ENCODE results near the gene PPM1H.
"Not testable (repeated sequence)": the region's sequence is repeated elsewhere in the genome, so short reads cannot be mapped to it uniquely, and the experiment has no call there.

Gene PPM1H

DNA sequence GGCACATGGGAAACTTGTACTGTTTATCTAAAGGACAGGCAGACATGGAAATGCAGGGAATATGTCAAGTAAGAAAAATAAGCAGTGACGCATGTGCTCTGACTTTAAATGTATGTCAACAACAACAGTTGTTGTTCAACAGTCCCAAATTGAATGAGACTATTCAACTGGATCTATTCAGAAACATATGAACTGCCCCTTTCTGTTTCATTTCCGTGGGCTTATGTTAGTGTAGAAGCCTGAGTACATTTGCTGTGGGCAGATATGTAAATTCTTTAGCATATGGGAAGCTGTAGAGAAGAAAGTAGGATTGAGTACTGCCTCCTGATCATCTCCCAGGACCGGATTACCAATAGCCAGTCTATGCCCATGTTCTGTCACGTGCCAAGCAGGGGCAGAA is 7.4 kb upstream of the PPM1H start:
- DNase-seq: not testable (repeated sequence)

DNA sequence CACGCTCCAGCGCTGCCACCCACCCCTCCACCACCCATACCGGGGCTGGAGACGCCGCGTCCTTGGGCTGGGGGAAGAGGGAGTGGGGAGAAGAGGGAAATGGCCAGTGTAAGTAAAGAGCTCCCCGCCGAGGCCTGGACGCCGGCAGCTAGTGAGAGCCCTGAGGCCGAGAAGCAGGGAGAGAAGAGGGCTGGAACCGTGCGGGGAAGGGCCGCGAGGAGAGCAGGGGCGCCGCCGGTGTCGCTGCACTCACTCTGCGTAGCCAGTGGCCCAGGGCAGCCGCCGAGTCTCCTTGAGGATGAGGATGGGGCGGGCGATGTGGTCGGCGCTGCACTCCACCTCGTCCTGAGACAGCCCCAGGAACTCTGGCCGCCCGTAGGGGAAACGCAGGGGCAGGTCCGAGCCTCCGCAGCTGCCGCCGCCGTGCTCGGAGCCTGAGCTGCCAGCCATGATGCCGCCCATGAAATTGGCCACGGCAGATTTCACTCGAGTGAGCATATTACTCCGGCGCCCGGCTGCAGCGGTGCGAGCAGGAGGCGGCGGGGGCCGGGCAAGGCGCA is 631 bp downstream of the PPM1H start:
- no peak for DNase-seq

DNA sequence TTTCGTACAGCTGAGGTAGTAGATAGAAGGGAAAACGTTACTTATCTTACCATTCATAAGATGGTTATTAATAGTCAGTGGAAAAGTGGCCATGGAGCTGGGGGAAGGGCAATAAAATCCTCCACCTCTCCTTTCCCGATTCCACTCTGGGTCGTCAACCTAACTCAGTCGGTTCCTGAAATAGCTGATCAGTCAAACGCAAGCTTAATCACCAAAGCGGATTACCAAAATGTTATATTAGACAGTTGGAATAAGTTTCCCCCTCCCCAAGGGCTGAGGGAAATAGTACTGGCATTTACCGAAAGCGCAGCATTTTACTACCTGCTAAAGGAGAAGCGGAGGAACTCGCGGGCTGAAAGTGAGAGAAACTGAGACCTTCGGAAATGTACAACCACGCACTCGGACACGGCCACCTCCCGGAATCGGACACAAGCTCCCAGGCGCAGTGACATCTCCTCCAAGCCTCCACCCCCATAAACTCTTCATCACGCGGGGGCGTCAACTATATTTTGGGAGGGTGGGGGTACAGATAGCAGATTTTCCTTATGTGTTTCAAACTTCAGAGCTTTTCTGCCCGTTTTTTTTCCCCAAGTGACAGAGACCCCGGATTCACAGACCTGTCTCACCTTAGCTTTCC is 1.2 kb downstream of the PPM1H start:
- DNase-seq: no peak

DNA sequence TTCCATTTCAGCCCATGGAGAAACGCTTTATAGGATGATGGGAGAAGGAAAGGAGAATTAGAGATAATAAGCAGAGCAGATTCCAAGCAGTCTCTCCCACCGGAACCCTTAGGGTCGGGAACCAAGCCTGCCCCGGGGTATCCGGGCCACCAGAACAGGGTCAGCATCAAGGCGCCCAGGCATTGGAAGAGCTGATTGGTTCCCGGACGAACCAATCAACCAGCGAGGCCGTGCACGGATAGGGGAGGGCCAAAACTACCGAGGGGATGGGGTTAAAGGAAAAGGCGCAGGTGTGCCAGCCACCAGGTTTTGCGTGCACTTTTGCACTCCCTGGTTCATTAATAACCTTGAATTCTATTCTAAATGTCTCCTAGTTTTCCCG is 1.7 kb downstream of the PPM1H start:
- peak; percentile 86 for DNase-seq

DNA sequence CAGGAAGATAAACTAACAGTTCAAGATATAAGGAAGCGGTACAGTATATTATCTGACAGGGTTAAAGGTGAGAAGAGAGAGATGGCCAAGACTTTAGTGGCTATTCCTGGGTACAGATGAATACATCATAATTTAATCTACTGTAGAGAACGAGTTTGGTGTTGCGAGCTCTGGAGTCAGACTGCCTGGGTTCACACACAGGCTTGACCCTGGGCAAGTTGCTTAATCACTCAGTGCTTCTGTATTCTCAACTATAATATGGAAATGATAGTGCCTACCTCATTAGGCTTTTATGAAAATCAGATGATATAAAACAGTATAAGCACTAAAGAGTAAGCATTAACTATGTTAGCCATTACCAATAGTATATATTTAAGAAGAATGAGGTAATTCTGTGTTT is 3.5 kb downstream of the PPM1H start:
- DNase-seq: no peak

DNA sequence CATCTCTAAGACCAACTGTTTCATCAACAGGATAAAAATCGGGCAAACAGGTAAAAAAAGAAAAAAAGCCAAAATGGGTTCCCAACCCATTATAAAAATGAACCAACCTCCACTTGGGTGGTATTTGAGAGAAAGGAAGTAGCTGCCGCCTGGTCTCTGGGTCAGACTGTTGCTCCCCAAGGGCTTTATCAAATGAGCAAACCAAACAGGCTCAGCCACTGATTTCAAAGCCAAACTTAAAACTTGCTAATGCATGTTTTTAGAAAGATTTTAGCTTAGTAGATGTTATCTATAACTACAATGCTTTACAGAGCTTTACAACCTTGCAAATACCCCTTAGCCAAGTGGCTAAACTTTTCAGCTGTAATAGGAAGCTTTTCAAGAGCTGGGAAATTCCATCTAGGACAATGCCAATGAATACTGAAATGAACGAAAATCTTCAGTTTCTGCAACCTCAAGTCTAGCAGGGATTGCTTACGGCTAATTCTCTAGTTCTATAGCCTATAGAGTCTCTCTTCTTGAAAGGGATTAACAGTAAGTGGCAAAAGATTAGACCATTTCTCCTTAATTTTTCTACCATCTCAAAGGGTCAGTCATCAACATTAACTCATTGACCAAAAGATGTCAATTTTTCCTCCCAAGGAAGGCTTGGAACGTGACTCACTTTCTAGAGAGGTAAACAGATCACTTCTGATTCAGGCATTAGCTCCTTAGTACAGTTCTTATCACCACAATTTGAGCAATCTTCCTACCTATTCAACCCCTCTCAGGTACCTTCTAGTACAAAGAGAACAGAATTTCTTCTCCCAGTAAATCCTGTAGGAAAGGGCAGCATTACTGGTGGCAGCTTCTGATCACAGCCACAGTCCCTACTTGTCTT is 4.2 kb downstream of the PPM1H start:
- DNase-seq: no peak

DNA sequence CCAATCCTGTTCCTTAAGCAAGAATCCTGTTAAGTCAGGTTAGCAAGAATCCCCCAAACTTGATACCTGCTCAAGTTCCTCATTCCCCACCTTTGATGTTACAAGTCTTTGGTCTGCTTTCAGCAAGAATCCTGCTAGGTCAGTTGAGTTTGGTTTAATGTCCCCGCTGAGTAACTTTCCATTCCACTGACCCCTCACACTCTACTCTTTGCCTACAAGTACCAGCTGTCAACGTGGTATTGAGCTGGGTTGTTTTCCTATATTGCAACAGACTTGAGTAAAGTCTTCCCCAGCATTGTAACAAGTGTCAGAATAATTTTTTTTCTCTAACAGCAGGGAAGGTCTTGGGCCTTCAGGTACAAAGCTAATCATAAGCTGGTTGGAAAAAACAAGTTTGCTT is 6.3 kb downstream of the PPM1H start:
- no peak for DNase-seq

DNA sequence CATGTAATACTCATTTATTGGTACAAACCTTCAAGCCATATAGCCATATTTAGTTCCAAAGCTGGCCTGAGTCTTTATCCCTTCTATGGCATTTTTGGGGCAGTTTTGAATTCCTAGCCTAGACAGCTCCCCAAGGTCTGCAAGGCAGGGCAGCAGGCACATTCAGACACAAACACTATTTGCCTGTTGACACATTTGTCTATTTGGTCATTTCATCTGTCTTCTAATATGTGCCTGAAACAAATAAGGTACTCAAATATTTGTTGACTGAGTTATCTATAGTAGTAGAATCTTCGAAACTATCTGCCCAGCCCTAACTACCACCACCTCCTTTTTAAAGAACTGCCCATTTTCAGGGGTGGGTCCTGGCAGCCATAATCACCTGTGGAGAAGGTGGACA is 9.3 kb downstream of the PPM1H start:
- no peak for DNase-seq

DNA sequence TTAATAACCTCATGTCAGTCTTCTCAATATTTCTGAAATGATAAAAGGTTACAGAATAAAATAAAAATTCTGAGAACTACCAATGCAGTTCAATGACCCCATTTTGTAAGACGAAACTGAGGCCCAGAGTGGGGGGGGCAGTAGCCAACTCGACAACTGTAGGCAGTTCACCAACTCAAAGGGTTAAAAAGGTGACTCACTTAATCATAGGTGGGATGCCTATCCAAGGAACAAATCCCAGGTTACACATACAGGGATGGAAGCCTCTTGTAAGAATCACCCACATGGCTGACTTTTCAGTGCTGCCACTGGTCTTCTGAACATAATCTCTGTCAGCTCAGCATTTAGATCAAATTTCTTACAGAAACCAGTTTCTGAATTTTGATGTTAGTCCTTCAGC is 10.9 kb downstream of the PPM1H start:
- DNase-seq: no peak

DNA sequence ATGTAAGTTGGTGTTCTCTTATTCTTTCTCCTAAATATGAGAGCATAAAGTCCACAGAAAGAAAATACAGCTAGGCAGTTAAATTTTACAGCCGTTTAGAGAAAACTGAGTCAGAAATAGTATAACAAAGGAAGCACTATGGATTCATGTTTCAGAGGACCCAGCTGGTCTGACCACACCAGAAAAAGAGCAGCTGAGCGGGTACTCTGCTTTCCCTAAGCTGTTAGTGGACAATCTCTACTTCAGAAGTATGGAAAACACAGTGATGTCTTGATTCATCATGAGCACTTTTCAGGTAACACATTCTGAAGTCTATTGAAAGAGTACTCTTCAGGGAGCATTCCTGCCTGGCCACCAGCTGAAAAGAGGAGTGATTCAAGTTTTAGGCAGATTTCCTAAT is 12.4 kb downstream of the PPM1H start:
- no peak for DNase-seq

DNA sequence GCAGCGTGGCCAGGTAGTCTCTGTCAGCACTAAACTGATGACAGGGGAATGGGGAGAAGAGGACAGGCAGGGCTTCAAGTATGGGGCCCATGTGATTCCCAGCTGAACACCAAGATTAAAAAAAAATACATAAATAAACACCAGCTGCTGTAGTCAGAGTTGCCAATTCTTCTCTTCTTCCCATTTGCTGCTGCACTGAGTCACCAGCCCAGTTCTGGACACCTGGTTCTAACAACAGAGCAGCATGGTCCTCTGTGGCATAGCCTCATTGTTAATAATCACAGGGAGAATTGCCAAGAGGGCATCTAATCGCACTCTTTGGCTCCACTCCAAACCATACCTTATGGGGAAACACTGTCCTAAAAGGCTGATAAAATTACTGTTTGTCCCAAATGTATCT is 15.1 kb downstream of the PPM1H start:
- DNase-seq: peak; percentile 90

DNA sequence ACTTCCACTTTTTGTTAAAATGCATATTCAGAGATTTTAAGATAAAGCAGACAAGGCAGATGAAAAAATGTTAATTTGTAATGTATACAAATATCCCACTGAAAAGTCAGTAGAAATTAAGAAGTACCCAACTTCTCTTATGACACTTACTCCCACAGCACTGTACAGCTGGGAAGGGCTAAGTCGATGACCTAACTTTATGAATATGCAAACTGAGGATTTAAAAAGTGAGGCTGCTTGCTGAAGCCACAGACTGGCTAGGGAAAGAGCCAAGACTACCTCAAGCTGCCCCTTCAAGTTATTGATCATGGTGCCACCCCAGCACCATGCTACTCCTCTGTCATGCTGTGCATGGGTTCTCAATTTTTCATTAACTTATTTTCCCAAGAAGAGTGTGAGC is 17.0 kb downstream of the PPM1H start:
- DNase-seq: no peak

DNA sequence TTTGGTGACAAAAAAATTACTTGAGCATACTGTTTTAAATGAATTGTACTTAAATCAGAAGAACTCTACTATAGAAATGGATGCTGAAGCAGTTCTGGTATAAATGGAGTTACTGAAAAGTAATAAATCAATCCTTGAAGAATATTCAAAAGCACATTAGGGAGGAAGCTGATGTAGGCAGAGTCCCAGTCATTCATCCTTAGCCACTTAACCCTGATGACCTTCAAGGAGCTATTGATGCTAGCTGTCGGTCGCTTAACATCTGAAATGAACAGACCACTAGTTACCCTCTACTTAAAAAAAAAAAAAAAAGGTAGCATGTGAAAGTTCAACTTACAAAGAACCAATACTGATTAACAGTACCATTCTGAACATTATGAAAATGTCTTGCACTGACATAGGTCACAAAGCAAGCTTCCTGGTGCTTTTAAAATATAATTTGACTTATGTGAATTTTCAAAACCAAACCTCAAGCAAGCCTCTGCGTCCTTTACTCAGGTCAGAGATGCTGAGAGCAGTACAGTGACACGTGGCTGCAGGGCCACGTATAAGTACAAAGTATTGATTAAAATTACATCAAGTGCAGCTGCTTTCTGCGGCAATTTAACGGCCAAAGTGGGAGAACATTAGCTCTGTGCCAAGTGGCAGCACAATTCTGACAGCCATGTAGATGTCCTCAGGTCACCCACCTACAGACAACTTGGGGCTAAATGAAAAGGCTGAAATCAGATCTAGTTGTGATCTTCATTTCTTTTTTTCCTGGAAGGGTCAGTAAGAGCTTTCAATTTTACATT is 18.1 kb downstream of the PPM1H start:
- DNase-seq: peak; percentile 63

DNA sequence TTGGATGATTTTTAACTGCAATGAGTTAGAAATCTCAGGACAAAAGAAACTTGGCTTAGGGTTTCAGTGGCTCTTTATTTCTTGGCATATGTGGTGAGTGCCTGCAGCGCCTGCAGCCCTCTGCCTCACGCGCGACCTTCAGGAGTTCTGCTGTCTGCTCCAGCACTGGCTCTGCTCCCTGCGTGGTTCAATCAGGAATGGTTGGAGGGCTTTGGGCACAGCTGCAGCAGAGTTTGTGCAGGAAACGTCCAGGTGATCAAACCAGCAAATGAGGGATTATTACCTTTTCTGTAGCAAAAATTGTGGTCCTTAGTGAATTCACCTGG is 19.8 kb downstream of the PPM1H start:
- no peak for DNase-seq

DNA sequence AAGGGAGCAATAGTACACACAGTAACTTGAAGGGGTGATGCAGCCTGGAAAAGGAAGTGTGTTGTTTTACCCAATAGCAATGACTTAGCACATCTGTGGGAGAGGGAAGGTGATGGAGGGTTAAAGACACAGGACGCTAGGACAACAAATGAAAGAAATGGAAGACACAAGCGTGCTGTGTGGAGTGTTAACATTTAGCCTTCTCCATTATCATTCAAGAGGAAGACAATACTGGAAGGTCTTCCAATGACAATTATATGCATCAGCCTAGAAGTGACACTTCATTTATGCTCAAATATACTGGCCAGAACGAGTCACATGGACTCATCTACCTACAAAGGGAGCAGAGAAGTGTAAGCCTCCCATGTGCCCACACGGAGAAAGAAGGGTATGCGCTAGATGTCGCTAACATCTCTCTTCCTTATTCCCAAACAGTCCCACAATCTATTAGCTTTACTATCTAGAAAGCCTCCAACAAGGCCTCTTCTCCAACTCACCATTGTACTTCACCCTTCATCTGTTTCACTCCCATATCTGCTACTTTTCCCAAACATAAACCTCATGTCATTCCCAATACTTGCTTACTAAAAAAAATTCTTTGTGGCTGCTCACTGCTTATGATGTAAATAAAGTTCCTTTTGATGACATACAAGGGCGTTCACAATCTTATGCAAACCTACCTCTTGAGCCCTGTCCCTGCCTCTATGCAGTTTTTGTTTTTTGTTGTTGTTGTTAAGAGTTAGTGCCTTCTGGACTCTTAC is 20.3 kb downstream of the PPM1H start:
- no peak for DNase-seq

DNA sequence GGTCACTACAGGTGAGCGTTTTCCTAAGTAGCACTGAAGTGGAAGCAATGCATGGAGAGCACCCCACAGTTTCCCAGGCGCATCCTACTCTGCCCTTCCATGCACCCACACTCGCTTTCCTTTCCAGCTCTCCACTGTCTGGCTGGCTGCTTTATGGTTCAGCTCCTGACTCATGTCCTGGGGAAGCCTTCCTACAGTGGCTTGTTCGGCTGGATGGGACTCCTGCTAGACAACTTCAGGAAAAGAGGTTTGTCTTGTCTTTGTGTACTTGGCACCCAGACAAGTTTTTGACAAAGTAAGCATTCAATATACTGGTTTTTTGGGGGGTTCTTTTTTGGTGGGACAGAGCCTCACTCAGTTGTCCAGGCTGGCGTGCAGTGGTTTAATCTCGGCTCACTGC is 21.6 kb downstream of the PPM1H start:
- no peak for DNase-seq

DNA sequence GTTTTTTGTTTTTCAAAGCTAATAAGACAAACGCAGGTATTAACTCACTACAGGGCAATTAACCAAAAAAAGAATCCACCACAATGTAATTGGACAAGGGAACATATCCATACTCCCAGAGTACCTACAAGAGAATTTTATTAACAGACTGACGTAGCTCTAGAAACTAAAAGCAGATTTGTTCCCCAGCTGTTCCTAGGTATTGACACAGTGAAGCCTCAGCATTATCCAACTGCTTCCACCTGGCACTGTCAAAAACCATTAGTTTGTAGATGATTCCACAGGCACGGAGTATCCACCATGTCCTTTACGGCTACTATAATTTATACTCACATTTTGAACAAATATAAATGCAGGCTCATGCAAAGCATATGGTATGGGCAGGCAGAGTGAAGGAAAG is 22.3 kb downstream of the PPM1H start:
- DNase-seq: peak; percentile 27

DNA sequence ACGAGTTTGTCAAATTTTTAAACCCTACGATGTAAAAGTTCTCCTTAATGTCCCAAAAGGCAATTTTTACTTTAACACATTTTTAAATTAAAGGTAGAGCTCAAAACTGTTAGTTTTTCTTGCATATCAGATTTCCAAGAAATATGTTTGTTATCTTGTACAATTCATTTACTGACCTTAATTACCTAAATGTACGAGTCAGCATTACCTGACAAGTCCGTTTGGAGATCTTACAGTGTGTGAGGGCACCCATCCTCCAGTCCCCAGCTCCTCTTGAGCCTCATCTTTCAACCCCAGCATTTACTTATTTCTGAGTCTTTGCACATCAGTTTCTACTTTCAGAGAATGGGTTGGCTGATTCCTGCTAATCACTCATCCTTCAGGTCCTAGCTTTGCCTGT is 23.7 kb downstream of the PPM1H start:
- no peak for DNase-seq

DNA sequence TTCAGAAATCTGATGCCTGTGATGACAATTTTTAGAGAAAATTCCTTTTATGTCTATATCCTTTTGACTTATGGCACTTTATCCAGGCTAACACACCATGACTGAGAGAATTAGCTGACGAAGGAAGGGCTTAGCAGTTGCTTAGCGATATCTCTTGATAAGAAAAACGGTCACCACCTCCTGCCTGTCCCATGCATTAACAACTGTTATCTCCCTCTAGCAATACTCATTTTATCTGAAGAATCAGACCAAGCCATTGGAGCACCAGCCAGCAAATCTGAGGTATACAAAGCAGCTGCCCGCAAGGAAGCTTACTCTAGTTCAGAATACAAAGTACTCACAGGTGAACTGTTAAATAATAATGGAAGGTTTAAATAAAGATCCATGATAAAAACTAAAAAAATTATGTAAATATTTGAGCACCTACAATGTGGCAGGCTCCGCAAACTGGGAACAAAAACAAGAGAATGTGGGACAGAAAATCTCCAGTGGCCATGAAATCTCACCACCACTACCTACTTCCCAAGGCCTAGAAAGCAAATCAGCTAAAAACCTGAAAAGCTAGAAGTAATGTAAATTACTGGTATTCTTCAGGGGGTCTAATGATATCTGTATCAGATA is 24.3 kb downstream of the PPM1H start:
- no peak for DNase-seq

DNA sequence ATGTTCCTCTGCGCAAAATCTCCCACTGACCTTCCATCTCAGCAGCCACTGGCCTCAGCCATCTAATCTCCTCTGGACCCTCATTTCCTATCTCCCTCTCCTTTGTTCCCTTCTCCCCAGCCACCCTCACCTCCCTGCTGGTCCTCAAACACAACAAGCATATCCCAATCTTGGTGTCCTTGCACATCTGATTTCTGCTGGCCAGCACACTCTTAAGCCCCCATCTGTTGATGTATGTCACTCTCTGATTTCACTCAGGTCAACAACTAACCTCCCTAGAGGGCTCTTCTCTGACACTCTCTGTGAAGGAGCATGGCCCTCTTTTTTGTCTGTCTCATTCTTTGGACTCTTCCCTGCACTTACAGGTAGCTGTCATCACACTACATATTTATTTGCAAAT is 25.6 kb downstream of the PPM1H start:
- DNase-seq: no peak

DNA sequence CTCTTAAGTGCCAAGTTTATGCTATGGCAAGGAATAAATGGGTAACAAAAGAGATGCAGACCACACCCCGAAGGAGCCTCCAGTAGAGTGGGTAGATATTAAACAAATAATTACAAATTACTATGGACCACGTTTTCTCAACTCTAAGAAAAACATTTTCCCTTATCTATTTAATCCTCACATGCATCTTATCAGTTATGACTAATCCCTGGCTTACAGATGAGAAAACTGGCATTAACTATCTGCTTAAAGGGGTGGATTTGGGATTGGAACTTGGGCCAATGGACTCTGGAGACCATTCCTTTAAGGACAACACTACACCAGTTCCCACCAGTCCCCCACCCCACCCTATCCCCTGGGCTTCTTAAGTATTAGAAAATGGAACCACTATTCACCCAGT is 26.3 kb downstream of the PPM1H start:
- no peak for DNase-seq

DNA sequence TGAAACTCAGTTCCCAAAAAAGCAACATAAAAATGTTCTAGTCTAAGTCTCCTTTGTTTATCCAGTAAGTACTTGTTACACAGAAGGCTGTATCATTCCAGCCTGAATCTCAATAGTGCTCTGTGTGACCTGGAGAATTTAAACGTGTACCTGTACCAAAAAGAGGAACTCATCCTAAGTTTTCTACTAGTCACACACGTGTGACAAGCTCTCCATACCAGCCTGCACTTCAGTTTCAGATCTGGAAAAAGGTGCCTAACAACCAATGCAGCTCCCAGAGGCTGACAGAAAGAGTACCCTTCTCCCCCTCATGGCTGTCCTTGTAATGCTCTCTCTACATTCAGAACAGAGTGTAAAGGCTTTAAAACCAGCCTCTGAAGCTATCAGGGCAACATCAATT is 27.4 kb downstream of the PPM1H start:
- DNase-seq: no peak

DNA sequence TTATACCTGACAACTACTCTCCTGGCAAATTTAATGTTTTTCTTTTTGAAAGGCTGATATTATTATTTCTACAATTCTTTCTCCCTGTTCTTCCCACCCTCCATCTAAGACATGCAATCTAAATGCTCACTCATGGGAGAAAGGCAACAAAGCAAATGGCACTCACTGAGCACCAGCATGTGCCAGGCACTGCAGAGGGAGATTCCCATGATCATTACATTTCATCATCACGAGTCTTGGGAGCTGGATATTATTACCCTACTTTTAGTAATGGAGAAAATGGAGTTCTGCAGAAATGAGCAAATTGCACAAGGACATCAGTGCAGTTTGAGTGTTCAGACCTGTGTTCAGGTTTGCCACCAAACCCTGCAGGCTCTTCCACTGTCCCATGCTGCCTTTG is 27.9 kb downstream of the PPM1H start:
- no peak for DNase-seq

All from NCI-H774 (cell line).